NB4 (cell line): ENCODE data around the gene FNDC5.

ENCODE experiments used
- CTCF ChIP-seq: IDR thresholded peaks from one replicate; pipeline ENCODE4 v1.5.1; 2012; ENCODE audit warnings: low read depth, low read length
- MAX ChIP-seq: IDR thresholded peaks from 2 replicates; pipeline ENCODE4 v1.6.1; 2011; ENCODE audit warnings: low read depth, low read length
- MYC ChIP-seq: IDR thresholded peaks from 2 replicates; pipeline ENCODE4 v1.6.1; 2011; ENCODE audit warnings: low read depth, low read length
- POLR2A ChIP-seq: IDR thresholded peaks from 2 replicates; pipeline ENCODE4 v1.6.1; 2011; ENCODE audit warnings: mild to moderate bottlenecking; ENCODE audit not compliant: insufficient read length; ENCODE audit errors: extremely low read depth

GRCh38 chr1:32883338-32884031 is 12.8 kb upstream of the FNDC5 start:
- no peak for TF ChIP-seq MAX
- TF ChIP-seq CTCF: no peak
- no peak for TF ChIP-seq MYC
- TF ChIP-seq POLR2A: no peak
